ENCODE results near the gene ALK.

The ALK gene

DNA sequence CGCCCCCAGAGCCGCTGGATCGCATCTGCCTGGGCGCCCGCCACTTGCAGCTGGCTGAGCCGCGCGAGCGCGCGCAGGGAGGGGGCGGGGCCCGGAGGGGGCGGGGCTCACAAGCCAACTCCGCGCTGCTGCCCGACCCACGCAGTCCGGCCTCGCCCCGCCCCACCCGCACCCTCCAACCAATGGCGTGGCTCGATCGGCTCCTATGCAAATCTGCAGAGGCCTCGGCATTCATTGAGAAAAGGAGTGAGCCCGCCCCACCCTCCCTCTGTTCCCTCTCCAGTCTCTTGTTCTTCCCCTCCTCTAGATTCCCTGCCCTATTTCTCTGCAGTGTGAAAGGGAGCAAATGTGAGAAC, at the start of gene ALK:
Gene ALK, minus strand, starts transcription at position 27 of the 356 bp plus-strand sequence. CDS start 927 bp downstream, outside the sequence.
- DNase-seq (ENCODE audit: low read depth) = peak; percentile 34

DNA sequence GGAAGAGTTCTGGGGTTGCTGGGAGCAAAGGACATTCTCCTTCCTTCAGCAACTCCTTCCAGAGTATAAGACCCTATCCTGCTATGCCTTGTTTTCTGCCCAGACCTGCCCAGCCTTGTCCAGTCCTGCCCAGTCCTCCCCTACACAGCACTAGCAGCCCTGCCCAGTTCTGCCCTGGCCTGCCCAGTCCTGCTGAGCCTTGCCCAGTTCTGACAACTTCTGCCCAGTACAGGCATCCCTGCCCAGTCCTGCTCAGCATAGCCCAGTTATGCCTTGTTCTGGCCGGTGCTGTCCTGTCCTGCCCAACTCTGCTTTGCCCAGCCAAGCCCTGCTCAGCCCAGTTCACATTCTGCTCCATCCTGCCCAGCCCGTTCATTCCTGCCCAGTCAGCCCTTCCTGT, 44.9 kb upstream of the ALK start:
- no peak for DNase-seq (ENCODE audit: low read depth)

- DNase-seq (ENCODE audit: low read depth) = no peak
These were observed 42.7 kb upstream of the ALK start for GRCh38 chr2:29963972-29964570.

DNA sequence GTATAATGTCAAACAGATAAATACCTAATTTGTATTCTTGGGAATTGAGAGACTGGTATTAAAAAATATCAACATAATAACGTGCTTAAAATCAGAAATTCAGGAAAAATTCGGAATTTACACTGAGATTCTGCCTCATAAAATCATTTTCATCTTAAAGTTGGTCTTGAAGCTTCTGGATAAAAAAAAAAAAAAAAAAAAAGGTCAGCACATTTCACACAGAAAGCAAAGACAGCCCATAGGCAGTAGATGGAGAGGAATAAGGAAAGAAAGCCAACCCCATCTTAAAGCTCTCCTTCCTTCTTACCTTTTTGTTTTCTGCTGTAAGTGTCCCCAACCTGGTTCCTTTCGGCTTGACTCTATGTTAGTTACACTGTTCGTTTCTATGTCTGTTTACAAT, 41.5 kb upstream of the ALK start:
- DNase-seq (ENCODE audit: low read depth) = no peak

DNA sequence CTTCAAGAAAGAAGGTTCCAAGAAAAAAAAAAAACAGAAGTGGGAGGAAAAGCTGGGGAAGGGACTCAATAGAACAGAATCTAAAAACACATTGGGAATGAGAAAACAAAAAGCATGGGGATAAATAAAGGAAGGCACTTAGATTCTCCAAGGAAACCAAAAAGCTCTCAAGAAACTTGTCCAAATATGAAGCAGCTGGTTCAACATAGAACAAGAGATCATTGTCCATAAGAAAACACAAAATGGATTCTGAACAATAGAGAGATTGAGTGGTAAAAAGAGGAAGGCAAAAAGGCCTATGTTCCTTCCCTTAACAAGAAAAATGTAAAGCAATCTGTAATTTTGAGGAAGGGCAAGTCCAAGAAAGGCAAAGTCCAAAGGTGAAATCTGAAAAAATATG, 32.9 kb upstream of the ALK start:
- DNase-seq (ENCODE audit: low read depth) = no peak

DNA sequence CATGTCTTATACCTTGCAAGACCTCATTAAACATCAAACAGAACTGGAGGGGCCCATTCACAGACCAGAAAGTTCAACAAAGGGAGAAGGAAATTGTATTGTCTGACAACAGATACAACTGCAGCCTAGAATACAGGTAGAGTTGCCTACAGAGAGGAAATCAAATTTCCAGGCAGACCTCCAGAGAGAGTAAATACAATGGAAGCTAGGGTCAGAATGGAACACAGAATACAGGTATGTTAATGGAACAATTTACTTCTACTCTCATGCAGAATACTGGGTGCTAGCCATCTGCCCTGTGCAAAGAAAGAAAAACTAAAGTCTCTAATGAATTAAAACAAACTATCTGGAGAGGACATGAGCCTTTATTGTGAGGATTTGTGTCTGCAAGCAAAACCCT, 31.6 kb upstream of the ALK start:
- no peak for DNase-seq (ENCODE audit: low read depth)

DNA sequence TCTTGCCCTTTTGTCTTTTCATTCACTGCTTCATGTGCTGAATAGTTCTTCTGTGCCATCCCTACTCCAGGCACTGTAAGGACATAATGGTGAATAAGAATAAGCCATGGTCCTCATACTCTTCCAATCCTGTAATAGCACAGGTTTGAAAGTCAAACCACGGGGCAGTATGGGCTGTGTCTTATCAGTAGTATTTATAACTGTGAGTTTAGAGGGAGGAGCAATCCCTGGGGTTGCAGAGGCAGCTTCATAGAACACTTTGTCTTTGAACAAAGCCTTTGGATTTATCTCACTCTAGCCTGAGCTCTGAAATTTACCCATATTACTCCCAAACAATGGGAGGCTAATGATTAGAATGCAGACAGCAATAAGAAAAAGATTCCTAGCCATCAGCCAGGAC, 30.2 kb upstream of the ALK start:
- no peak for DNase-seq (ENCODE audit: low read depth)

DNA sequence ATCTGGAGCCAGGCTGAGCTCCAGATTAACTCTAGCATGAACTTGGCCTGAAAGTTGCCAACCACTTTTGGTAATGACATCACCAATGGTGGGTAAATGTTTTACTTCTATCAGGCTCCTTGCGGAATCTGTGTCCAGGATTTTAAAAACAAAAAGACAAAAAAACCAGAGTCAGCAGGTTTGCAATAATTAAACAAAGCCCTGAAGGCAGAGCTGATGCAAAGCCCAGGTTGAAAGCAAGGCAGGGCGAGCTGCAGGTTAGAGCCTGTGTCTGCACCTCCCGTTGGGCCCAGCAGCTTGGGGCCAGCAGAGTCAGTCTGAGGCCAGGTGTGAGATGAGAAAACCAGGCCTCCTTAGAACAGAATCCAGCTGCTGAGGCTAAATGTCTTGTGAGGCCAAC, 29.1 kb upstream of the ALK start:
- DNase-seq (ENCODE audit: low read depth) = no peak

DNA sequence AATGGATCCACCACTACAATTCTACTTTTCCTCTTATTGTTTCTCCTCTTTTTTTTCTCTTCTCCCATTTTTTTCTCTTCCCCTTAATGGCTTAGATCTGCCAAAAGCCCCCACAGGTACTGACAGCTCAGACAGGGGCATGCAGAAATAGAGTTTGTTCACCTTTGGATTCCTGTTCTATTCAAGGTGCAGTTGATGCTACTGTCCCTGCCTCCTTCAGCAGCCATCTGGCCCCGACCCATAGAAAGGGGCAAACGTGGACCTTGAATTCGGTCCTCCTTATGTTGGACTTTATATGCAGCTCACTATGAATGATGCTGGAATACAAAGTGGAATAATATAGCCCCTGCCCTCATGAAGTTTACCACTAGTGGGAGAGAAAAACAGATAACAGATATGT, 27.7 kb upstream of the ALK start:
- DNase-seq (ENCODE audit: low read depth) = no peak

GRCh38 chr2:29946505-29946904, 25.1 kb upstream of the ALK start:
- DNase-seq (ENCODE audit: low read depth) = no peak

DNA sequence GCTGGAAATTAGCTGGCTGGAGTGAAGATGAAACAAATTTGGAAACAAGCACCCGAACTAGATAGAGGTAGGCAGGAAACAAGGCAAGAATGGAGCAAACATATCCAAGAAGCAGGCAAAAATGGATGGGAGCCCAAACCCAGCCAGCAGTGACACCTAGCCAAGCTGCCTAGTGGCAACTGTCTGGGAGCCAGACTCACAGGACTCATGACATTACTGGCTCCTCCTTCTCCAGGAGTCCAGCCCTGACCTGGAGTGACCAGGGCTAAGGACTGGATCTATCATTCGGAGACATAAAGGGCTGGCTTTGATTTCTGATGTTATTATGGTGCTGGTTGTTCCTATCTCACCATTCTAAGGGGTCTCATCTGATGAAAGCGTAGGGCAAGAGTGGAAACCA, 21.3 kb upstream of the ALK start:
- no peak for DNase-seq (ENCODE audit: low read depth)

GRCh38 chr2:29940706-29941105, 19.3 kb upstream of the ALK start:
- DNase-seq (ENCODE audit: low read depth) = no peak

- no peak for DNase-seq (ENCODE audit: low read depth)
These were observed 14.6 kb upstream of the ALK start for GRCh38 chr2:29936020-29936419.

- DNase-seq (ENCODE audit: low read depth) = no peak
These were observed 10.4 kb upstream of the ALK start for GRCh38 chr2:29931818-29932217.

GRCh38 chr2:29923110-29923721, 1.8 kb upstream of the ALK start:
- DNase-seq (ENCODE audit: low read depth) = peak; percentile 38

DNA sequence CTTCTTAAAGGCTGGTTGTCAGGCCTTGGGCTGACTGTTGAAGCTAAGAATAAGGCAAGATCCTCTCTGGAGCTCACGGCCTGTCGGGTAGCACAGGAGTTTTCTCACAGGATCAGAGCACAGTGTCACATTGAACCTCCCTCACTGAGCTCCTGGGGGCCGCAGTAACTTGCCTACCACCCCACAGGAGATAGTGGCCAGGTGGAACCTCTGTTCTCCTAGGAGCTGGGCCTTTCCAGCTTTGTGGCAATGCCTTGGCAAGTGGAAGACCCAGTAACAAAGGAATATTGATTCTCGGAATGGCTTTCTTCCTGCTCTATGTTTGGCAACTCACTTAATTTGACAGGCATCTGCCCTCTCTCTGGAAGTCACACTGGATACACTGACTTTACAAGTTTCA, 1.2 kb upstream of the ALK start:
- no peak for DNase-seq (ENCODE audit: low read depth)

DNA sequence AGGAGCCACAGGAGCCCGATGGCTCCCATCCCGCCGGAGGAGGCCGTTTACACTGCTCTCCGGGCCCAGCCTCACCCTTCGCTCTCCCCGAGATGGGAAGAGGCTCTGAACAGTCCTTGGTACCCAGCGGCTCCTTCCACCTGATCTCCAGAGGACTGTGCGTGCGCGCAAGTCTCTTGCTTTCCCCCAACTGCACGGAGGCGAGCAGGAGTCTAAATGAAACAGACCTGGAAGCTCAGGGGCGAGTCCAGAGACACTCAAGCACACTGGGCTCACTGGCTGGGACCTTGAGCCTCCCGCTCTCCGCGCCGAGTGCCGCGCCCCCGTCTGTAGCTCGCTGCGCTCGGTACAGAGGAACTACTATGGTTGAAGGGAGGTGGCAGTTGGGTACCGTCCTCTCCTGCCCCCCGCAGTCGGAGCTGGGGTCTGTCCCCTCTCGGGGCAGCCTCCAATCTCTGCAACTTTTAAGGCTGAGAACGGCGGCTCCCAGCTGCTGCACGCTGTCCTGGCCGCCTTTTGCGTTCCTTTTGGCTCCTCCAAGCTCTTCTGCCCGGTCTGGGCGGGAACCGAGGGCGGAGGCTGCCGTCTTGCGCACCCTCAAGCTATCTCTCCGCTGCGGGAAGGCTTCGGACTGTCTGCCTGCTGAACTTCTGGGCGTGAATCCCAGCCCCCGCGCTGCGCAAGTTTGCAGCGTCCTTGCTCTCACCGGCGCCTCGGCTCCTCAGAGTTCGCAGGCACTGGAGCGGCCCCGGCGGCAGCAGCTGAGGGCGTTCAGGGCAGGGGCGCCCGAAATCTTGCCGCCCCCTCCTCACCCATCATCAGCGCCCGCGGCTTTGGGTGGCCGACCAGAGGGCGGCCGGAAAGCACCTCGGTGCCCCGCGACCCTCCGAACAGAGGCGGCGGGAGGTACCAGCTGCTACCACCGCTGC, 491 bp downstream of the ALK start:
- no peak for DNase-seq (ENCODE audit: low read depth)

DNA sequence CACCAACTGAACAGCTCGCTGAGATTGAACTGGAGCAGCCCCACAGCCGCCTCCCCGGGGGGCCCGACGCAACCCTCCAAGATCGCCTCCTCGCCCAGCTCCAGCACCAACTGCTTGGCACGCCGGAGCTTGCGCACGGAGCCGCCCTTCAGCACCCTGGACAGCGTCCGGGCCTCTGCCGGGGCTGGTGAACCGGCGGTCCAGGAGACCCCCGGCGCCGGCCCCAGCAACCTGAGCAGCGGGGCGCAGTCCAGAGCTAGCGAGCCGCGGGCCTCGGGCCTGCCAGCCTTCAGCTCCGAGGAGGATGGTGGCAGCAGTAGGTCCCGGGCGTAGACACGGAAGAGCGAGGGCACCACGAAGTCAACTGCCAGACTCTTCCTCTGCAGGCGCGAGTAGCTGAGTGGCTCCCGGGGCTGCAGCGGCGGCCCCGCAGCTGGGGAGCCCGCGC, 1.2 kb downstream of the ALK start:
- DNase-seq (ENCODE audit: low read depth) = no peak

DNA sequence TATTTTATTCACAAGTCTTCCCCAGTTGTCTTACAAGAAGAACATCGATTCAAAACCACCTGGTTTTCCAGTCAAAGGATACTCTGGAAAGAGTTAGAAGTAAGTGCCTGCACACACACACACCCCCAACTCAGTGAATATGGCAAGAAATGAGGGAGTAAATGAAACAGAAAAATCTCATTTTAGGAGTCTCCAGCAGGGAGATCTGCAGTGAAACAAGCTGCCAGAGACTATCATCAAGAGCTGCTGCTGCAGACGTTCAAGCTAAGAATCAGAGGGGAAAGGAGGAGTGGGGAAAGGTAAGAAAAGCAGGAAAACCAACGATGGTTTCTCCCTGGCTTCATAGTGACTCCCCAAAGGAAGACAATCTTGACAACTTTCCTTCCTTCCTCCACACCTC, 2.4 kb downstream of the ALK start:
- DNase-seq (ENCODE audit: low read depth) = no peak

DNA sequence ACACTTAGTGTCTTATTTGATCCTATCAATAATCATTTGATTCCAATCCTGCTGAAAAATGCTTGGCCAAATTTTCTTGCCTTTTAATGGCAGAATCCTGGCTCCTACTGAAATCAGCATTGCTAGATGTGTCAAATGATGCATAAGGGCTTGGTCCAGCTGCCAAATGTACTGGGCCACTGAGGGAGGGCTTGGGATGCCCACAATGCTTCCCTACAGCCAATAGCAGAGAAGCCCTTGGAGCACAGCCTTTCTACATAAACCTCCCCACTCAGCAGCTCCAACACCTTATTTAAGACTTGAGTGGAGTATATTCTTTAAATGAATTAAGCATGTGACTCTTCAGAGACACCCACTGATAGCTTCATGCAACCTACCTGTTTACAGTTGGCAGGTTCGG, 3.6 kb downstream of the ALK start:
- DNase-seq (ENCODE audit: low read depth) = no peak

DNA sequence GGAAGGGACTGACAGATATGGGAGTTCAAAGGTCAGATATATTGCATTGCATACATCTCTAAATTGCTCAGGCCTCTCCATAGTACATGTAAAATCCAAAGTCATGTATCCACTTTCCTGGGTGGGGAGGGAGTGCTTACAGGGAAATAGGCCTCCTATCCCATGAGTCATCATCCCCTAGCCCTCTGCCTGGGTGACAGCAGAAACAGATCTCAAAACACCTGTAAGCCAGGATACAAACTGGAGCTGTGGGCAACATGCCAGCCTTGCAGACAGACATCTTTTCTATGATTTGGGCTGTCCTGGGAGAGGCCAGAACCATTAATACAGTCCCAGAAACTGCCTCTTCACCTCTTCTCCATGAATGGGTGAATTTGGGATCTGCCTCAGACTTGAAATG, 4.8 kb downstream of the ALK start:
- DNase-seq (ENCODE audit: low read depth) = no peak

GRCh38 chr2:29910960-29911359, 10.4 kb downstream of the ALK start:
- DNase-seq (ENCODE audit: low read depth) = no peak

DNA sequence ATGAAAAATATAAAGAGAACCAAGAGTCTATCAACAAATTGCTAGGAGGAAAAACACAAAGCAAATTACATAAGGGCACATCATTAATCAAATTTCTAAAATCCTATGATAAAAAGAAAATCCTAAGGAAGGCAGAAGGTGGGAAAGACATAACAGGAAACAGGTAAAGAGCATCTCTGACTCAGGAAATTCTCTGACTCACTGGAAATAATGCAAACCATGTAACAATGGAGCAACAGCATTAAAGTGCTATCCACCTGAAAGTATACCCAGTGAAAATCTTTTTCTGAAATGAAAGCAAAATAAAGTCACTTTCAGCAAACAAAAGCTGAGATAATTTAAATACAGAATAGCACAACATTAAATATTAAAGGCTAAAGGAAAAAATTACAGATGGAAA, 10.9 kb downstream of the ALK start:
- DNase-seq (ENCODE audit: low read depth) = no peak

All from fibroblast of gingiva (primary cell).